IMR-90 (cell line): ENCODE results near the gene NUBP1. TPM values are rescaled to one million over a fixed set of nuclear protein-coding genes. Genes with fewer than 3 reads are reported as not detected.

Experiments
- ATAC-seq: fragments of 200-7000 bp; cut with Tn5 transposase; 2 replicates; pipeline ENCODE4 v1.9.1; 2020; ENCODE audit warnings: low read depth, mild to moderate bottlenecking, moderate library complexity
- BruUV-seq: library from RNA; stranded (reverse); fragments of 400-500 nt; replicated peaks from 2 replicates; lab custom pipeline; 2021; lab: Mats Ljungman, UMichigan
- CTCF ChIA-PET: fragments of 300-600 bp; formaldehyde crosslinking; extraction: SDS; loops from one replicate; lab custom pipeline; 2021; ENCODE audit warnings: antibody characterized with exemption; lab: Yijun Ruan, JAX
- POLR2A ChIA-PET: fragments of 300-600 bp; sonication (Branson Sonifier 250); formaldehyde crosslinking; loops from one replicate; lab custom pipeline; 2022; ENCODE audit warnings: antibody characterized with exemption; ENCODE audit not compliant: unreplicated experiment; lab: Charles Lee
- DNase-seq: peaks from one replicate; pipeline ENCODE4 v3.0.0; 2013
- H2AFZ ChIP-seq: replicated peaks from 2 replicates; pipeline ENCODE3; 2013; ENCODE audit warnings: low read length, mild to moderate bottlenecking; ENCODE audit not compliant: poor library complexity
- H2AK5ac ChIP-seq: 2 replicates; pipeline ENCODE4 v1.6.1; 2013; ENCODE audit warnings: low read depth, low read length, inconsistent platforms
- H2AK9ac ChIP-seq: replicated peaks from 2 replicates; pipeline ENCODE3; 2013; ENCODE audit warnings: mild to moderate bottlenecking, low read depth, low read length, moderate library complexity; ENCODE audit not compliant: poor library complexity
- H2BK120ac ChIP-seq: 2 replicates; pipeline ENCODE4 v1.6.1; 2013; ENCODE audit warnings: low read depth, low read length, inconsistent platforms
- H2BK15ac ChIP-seq: 3 replicates; pipeline ENCODE4 v1.6.1; 2013; ENCODE audit warnings: low read depth, low read length, inconsistent platforms
- H2BK20ac ChIP-seq: 2 replicates; pipeline ENCODE4 v1.6.1; 2013; ENCODE audit warnings: low read depth, mild to moderate bottlenecking, inconsistent platforms, low read length, moderate library complexity
- H2BK5ac ChIP-seq: 2 replicates; pipeline ENCODE4 v1.6.1; 2013; ENCODE audit warnings: mild to moderate bottlenecking, low read depth, low read length, inconsistent platforms; ENCODE audit not compliant: poor library complexity, severe bottlenecking
- H3K14ac ChIP-seq: replicated peaks from 2 replicates; pipeline ENCODE4 v1.6.1; 2013; ENCODE audit warnings: low read depth, low read length, inconsistent platforms
- H3K18ac ChIP-seq: 2 replicates; pipeline ENCODE4 v1.6.1; 2013; ENCODE audit warnings: low read depth, low read length, control low read depth
- H3K23ac ChIP-seq: 2 replicates; pipeline ENCODE4 v1.6.1; 2013; ENCODE audit warnings: low read depth, low read length, inconsistent platforms
- H3K27ac ChIP-seq: 2 replicates; pipeline ENCODE4 v1.5.1; 2013; ENCODE audit warnings: mild to moderate bottlenecking, control low read depth, low read length; ENCODE audit not compliant: insufficient read depth
- H3K27me3 ChIP-seq: 2 replicates; pipeline ENCODE4 v1.6.1; 2013; ENCODE audit warnings: low read length; ENCODE audit not compliant: control insufficient read depth, insufficient read depth
- H3K36me3 ChIP-seq: 2 replicates; pipeline ENCODE4 v1.6.1; 2013; ENCODE audit warnings: low read length, mixed read lengths; ENCODE audit not compliant: control insufficient read depth, insufficient read depth
- H3K4ac ChIP-seq: 2 replicates; pipeline ENCODE4 v1.6.1; 2013; ENCODE audit warnings: low read depth, low read length, inconsistent platforms
- H3K4me1 ChIP-seq: 2 replicates; pipeline ENCODE4 v1.6.1; 2013; ENCODE audit warnings: low read length, mixed read lengths; ENCODE audit not compliant: control insufficient read depth, insufficient read depth
- H3K4me2 ChIP-seq: 2 replicates; pipeline ENCODE4 v1.6.1; 2013; ENCODE audit warnings: low read depth, mild to moderate bottlenecking, control low read depth, low read length, moderate library complexity
- H3K4me3 ChIP-seq: 2 replicates; pipeline ENCODE4 v1.5.1; 2013; ENCODE audit warnings: low read depth, mild to moderate bottlenecking, control low read depth, low read length, moderate library complexity; ENCODE audit not compliant: insufficient read depth
- H3K56ac ChIP-seq: 2 replicates; pipeline ENCODE4 v1.6.1; 2013; ENCODE audit warnings: low read length, inconsistent platforms; ENCODE audit not compliant: insufficient read depth; ENCODE audit errors: extremely low read depth
- H3K79me1 ChIP-seq, 2 experiments: 2 replicates each; pipeline ENCODE4 v1.6.1; 2013; ENCODE audit warnings: low read length in 2 of 2, inconsistent platforms in 1 of 2, low read depth in 1 of 2
- H3K9ac ChIP-seq: 2 replicates; pipeline ENCODE4 v1.6.1; 2013; ENCODE audit warnings: low read depth, low read length, control low read depth
- H3K9me1 ChIP-seq: 2 replicates; pipeline ENCODE4 v1.6.1; 2013; ENCODE audit warnings: low read length, inconsistent platforms; ENCODE audit not compliant: insufficient read depth
- H3K9me3 ChIP-seq: 2 replicates; pipeline ENCODE4 v1.6.1; 2013; ENCODE audit warnings: low read length; ENCODE audit not compliant: control insufficient read depth, insufficient read depth
- H4K20me1 ChIP-seq: 2 replicates; pipeline ENCODE4 v1.6.1; 2013; ENCODE audit warnings: low read length, inconsistent platforms; ENCODE audit not compliant: insufficient read depth
- H4K5ac ChIP-seq: 2 replicates; pipeline ENCODE4 v1.6.1; 2013; ENCODE audit warnings: mild to moderate bottlenecking, low read depth, low read length, control low read depth
- H4K8ac ChIP-seq, 2 experiments: 2 replicates each; pipeline ENCODE4 v1.6.1; 2013; ENCODE audit warnings: low read depth in 2 of 2, low read length in 2 of 2, control low read depth in 1 of 2, inconsistent platforms in 1 of 2
- H4K91ac ChIP-seq: 2 replicates; pipeline ENCODE4 v1.6.1; 2013; ENCODE audit warnings: low read depth, low read length, inconsistent platforms; ENCODE audit not compliant: insufficient read depth
- CTCF ChIP-seq: conservative IDR thresholded peaks from 2 replicates; pipeline ENCODE4 v1.5.1; 2012; ENCODE audit warnings: mild to moderate bottlenecking, low read depth, low read length, improper control_type of control experiment
- ELK1 ChIP-seq: fragments of 150-350 bp; IDR thresholded peaks from 2 replicates; pipeline ENCODE4 v1.6.1; 2016; ENCODE audit warnings: low read depth, mild to moderate bottlenecking, low read length, moderate library complexity, borderline replicate concordance
- FOS ChIP-seq: fragments of 150-350 bp; IDR thresholded peaks from 2 replicates; pipeline ENCODE4 v1.6.1; 2016; ENCODE audit warnings: low read depth, low read length
- MAZ ChIP-seq: IDR thresholded peaks from 2 replicates; pipeline ENCODE4 v1.6.1; 2012; ENCODE audit warnings: low read depth, mild to moderate bottlenecking, low read length, improper control_type of control experiment, moderate library complexity, borderline replicate concordance
- NFE2L2 ChIP-seq: fragments of 150-350 bp; IDR thresholded peaks from 2 replicates; pipeline ENCODE4 v1.6.1; 2016; ENCODE audit warnings: low read depth, mild to moderate bottlenecking, low read length
- RAD21 ChIP-seq: IDR thresholded peaks from 2 replicates; pipeline ENCODE4 v1.6.1; 2012; ENCODE audit warnings: low read length, improper control_type of control experiment
- RCOR1 ChIP-seq: IDR thresholded peaks from 2 replicates; pipeline ENCODE4 v1.6.1; 2012; ENCODE audit warnings: mild to moderate bottlenecking, low read length, improper control_type of control experiment; ENCODE audit not compliant: insufficient replicate concordance
- RFX5 ChIP-seq: IDR thresholded peaks from 2 replicates; pipeline ENCODE4 v1.8.0; 2012; ENCODE audit warnings: low read depth, mild to moderate bottlenecking, low read length, moderate library complexity
- SMC3 ChIP-seq: fragments of 150-350 bp; IDR thresholded peaks from 2 replicates; pipeline ENCODE4 v1.6.1; 2016; ENCODE audit warnings: low read depth, mild to moderate bottlenecking, antibody characterized with exemption, low read length, moderate library complexity
- WGBS, 2 experiments: methylation state at CpG; one replicate each; pipeline versions ENCODE4 v1.1.5 to v1.1.7; 2013; ENCODE audit warnings: missing lambda C conversion rate in 2 of 2; ENCODE audit not compliant: insufficient read length in 1 of 2; ENCODE audit errors: extremely low coverage in 2 of 2; 5-methylcytosine and 5-hydroxymethylcytosine counted together
- dilution Hi-C: fragments of 300-500 bp; cut with HindIII; formaldehyde crosslinking; loops from one replicate; pipeline ENCODE4 v1.14.3; 2018; ENCODE audit warnings: low sequenced_read_pairs; ENCODE audit not compliant: unreplicated experiment
- in situ Hi-C: fragments of 300-500 bp; cut with MboI; formaldehyde crosslinking; loops from 3 replicates; pipeline ENCODE4 v1.14.3; 2019; ENCODE audit warnings: low sequenced_read_pairs, inconsistent platforms, mixed read lengths
- intact Hi-C: fragments of 100-400 bp; cut with micrococcal nuclease; formaldehyde crosslinking; loops from 2 replicates; pipeline ENCODE4 v1.10.0; 2022
- polyA plus RNA-seq, 3 experiments: library from polyadenylated mRNA; depleted of rRNA; stranded (reverse); fragments of >200 nt; gene quantifications; 2 replicates each; pipeline ENCODE4 v1.2.3, GENCODE V29; 2012; ENCODE audit warnings: low replicate concordance in 1 of 3
- total RNA-seq: library from RNA; depleted of rRNA; stranded (reverse); fragments of >200 nt; gene quantifications from 2 replicates; pipeline ENCODE4 v1.2.3, GENCODE V29; 2012

NUBP1 gene
- total and polyA plus RNA-seq, 2 of the 4 experiments (the other 2 are of a cell fraction): 28.0 to 31.5 TPM

DNA sequence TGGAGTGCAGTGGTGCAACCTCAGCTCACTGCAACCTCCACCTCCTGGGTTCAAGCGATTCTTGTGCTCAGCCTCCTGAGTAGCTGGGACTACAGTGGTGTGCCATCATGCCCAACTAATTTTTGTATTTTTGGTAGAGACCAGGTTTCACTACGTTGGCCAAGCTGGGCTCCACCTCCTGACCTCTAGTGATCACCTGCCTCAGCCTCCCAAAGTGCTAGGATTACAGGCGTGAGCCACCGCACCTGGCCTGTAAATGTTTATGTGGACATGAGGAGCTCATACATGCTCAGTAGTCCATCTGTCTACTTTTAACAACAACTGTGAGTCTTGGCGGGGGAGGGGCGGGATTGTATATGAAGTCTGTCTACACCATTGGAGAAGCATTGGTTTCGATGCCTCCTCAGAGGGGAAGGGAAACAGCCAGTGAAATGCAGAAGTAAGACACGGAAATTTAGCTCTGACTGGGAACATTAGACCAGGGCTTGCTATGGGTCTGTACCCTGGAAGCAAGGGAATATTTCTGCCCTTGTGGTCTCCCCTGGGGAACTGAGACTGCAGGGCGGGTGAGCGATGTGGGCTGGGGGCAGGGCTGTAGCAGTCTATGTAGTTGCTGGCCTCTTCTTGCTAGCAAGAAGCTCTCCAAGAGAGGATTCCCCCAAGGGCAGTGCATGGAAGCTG is 9.3 kb downstream of the NUBP1 start:
- Histone ChIP-seq H3K36me3 (peaks cover 8% of the 10 kb centered on the region), H3K4ac (no peak overlapping the region), H3K23ac (no peak overlapping the region), H4K8ac (no peak overlapping the region), H4K5ac (no peak overlapping the region), H3K56ac (no peak overlapping the region), H2BK5ac (no peak overlapping the region), H3K79me1 (no peaks in the 10 kb centered on the region), H3K9me1 (peaks cover 17% of the 10 kb centered on the region; the same call in 1 of the 2 replicates), H3K4me2 (no peak overlapping the region), H2AFZ (no peak overlapping the region), H2AK5ac (no peak overlapping the region), H3K18ac (no peak overlapping the region), H2BK20ac (no peak overlapping the region), H3K9ac (no peak overlapping the region), H3K27ac (no peak overlapping the region), H2BK15ac (no peak overlapping the region), H3K4me3 (no peak overlapping the region), H3K14ac (no peak overlapping the region), H4K91ac (no peak overlapping the region), H2BK120ac (no peak overlapping the region), H3K27me3 (no peaks in the 10 kb centered on the region), H3K4me1 (peaks cover 11% of the 10 kb centered on the region), H2AK9ac (no peak overlapping the region), H3K9me3 (no peaks in the 10 kb centered on the region), H4K20me1 (no peaks in the 10 kb centered on the region)
- BruUV-seq: no TSS peak
- no peak for ATAC-seq
- ChIA-PET POLR2A (no interaction called here), CTCF (interaction anchor here (1.4 kb wide), 1 partner anchor 165 kb away, joined by 4 read pairs; no protein-coding TSS in a partner anchor)
- in situ Hi-C loops: loop anchor here (5.0 kb wide), 1 partner anchor 159 kb away; no protein-coding TSS in a partner anchor
- dilution Hi-C loops: no loop called here
- no peak for DNase-seq
- intact Hi-C loops: no loop called here
- TF ChIP-seq MAZ: no peak
- TF ChIP-seq RFX5: no peak
- TF ChIP-seq FOS: no peak
- TF ChIP-seq RCOR1: no peak
- TF ChIP-seq CTCF: no peak
- TF ChIP-seq ELK1: no peak
- TF ChIP-seq SMC3: no peak
- no peak for TF ChIP-seq NFE2L2
- TF ChIP-seq RAD21: no peak
- 75% methylated on average over 2 of the region's 10 CpGs; no CpG with 5 or more reads in 1 of the 2 experiments for WGBS, 2 experiments
